OCI-LY7 (cell line): ENCODE results near the gene F2RL2.

ENCODE experiments used
- EZH2phosphoT487 ChIP-seq: fragments of 200-600 bp; sonication (generic); IDR thresholded peaks from 2 replicates; pipeline ENCODE4 v1.6.1; 2018; ENCODE audit warnings: low read depth, borderline replicate concordance, mild to moderate bottlenecking, mixed run types, antibody characterized with exemption, low read length, moderate library complexity, mixed read lengths
- TF ChIP-seq, protein P1 (sequence below): fragments of 200-600 bp; sonication (generic); conservative IDR thresholded peaks from 2 replicates; pipeline ENCODE4 v1.5.1; 2014; ENCODE audit warnings: mild to moderate bottlenecking, antibody characterized with exemption, low read length, moderate library complexity, mixed read lengths

DNA sequence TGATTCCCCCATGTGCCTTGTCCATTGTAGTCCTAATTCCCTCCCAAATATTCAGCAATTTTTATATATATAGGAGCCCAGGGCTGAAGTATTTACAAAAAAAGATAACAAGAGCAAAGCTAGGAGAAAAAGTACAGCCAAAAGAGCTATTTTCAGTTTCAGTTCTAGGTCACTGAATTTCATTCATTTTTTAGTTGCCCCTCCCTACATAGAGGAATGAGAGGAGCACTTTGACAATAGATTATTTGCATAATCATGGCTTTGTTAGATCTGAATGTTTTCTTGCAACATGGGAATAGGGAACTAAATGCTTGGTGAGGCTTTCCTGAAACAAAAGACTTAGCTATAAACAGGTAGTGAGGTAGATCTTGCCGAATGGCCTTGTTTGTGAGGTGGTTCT is 15.3 kb upstream of the F2RL2 start:
- TF ChIP-seq, protein P1, sequence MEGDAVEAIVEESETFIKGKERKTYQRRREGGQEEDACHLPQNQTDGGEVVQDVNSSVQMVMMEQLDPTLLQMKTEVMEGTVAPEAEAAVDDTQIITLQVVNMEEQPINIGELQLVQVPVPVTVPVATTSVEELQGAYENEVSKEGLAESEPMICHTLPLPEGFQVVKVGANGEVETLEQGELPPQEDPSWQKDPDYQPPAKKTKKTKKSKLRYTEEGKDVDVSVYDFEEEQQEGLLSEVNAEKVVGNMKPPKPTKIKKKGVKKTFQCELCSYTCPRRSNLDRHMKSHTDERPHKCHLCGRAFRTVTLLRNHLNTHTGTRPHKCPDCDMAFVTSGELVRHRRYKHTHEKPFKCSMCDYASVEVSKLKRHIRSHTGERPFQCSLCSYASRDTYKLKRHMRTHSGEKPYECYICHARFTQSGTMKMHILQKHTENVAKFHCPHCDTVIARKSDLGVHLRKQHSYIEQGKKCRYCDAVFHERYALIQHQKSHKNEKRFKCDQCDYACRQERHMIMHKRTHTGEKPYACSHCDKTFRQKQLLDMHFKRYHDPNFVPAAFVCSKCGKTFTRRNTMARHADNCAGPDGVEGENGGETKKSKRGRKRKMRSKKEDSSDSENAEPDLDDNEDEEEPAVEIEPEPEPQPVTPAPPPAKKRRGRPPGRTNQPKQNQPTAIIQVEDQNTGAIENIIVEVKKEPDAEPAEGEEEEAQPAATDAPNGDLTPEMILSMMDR = no peak
- TF ChIP-seq EZH2phosphoT487 = no peak
